ENCODE results near the gene PLXDC1.

- TF ChIP-seq CTCF (IDR thresholded peaks at IDR 0.05) (no peak), POLR2A (IDR thresholded peaks at IDR 0.05) (no peak)
These were observed 100.3 kb downstream of the PLXDC1 start for GRCh38 chr17:39051001-39051585.

Measured in right lobe of liver (tissue), 4 donors.